DND-41 (cell line): ENCODE data around the gene OSBPL10.
A peak's percentile ranks its signal among the peaks of the same experiment; 100 is the strongest.

Experiments
- ATAC-seq: fragments of 200-7000 bp; cut with Tn5 transposase; 3 replicates; pipeline ENCODE4 v1.9.1; 2021; ENCODE audit warnings: low read depth; ENCODE audit not compliant: insufficient read depth
- DNase-seq: peaks from one replicate; pipeline ENCODE4 v3.0.0-alpha.2; 2020
- H2AFZ ChIP-seq: 2 replicates; pipeline ENCODE4 v1.6.0; 2012; ENCODE audit warnings: low read depth, low read length
- H3K27ac ChIP-seq: 2 replicates; pipeline ENCODE4 v1.5.1; 2012; ENCODE audit warnings: low read length, inconsistent platforms
- H3K27me3 ChIP-seq: fragments of 200-600 bp; sonication (generic); 2 replicates; pipeline ENCODE4 v1.6.0; 2012; ENCODE audit warnings: low read length, mild to moderate bottlenecking, inconsistent platforms; ENCODE audit not compliant: insufficient read depth, poor library complexity
- H3K36me3 ChIP-seq: 2 replicates; pipeline ENCODE4 v1.5.1; 2012; ENCODE audit warnings: low read length, inconsistent platforms; ENCODE audit not compliant: insufficient read depth
- H3K4me1 ChIP-seq: 2 replicates; pipeline ENCODE4 v1.5.1; 2012; ENCODE audit warnings: mild to moderate bottlenecking, low read length; ENCODE audit not compliant: insufficient read depth
- H3K4me2 ChIP-seq: 2 replicates; pipeline ENCODE4 v1.6.0; 2012; ENCODE audit warnings: mild to moderate bottlenecking, moderate library complexity, low read length, inconsistent platforms; ENCODE audit not compliant: insufficient read depth
- H3K4me3 ChIP-seq, 2 experiments: fragments of 200-600 bp in 1 of 2; shearing (Covaris generic) in 1 of 2; 2 replicates each; pipeline ENCODE4 v1.5.1; 2012 to 2016; ENCODE audit warnings: inconsistent platforms in 2 of 2, low read length in 2 of 2, mild to moderate bottlenecking in 2 of 2, low read depth in 1 of 2, moderate library complexity in 1 of 2
- H3K79me2 ChIP-seq: 2 replicates; pipeline ENCODE4 v1.6.0; 2012; ENCODE audit warnings: low read length, inconsistent platforms; ENCODE audit not compliant: insufficient read depth
- H3K9ac ChIP-seq: 2 replicates; pipeline ENCODE4 v1.6.0; 2012; ENCODE audit warnings: low read depth, mild to moderate bottlenecking, inconsistent platforms, low read length, moderate library complexity
- H3K9me3 ChIP-seq: 2 replicates; pipeline ENCODE4 v1.5.1; 2012; ENCODE audit warnings: low read length, moderate library complexity, mild to moderate bottlenecking, inconsistent platforms; ENCODE audit not compliant: insufficient read depth, severe bottlenecking
- H4K20me1 ChIP-seq: 2 replicates; pipeline ENCODE4 v1.6.0; 2012; ENCODE audit warnings: low read length; ENCODE audit not compliant: insufficient read depth
- CTCF ChIP-seq: IDR thresholded peaks from 2 replicates; pipeline ENCODE4 v1.5.1; 2012; ENCODE audit warnings: borderline replicate concordance, low read length, moderate library complexity, mild to moderate bottlenecking; ENCODE audit not compliant: poor library complexity, severe bottlenecking; ENCODE audit errors: extremely low read depth
- EZH2 ChIP-seq: IDR thresholded peaks from 3 replicates; pipeline ENCODE4 v1.6.1; 2012; ENCODE audit warnings: borderline replicate concordance, low read depth, mild to moderate bottlenecking, moderate library complexity, low read length, inconsistent platforms; ENCODE audit not compliant: severe bottlenecking

Gene OSBPL10

GRCh38 chr3:31988271-31988670 is 7.2 kb upstream of the OSBPL10 start:
- DNase-seq = no peak
- Histone ChIP-seq H3K4me2 (no peak overlapping the region), H3K4me1 (no peaks in the 10 kb centered on the region), H3K9me3 (no peaks in the 10 kb centered on the region), H2AFZ (no peak overlapping the region), H3K9ac (no peak overlapping the region), H3K27me3 (no peaks in the 10 kb centered on the region), H4K20me1 (no peaks in the 10 kb centered on the region), H3K79me2 (no peaks in the 10 kb centered on the region), H3K36me3 (no peaks in the 10 kb centered on the region), H3K4me3 (no peak overlapping the region), H3K27ac (no peak overlapping the region)
- ATAC-seq = no peak
- no peak for TF ChIP-seq EZH2
- TF ChIP-seq CTCF = no peak

- no peaks in the 10 kb centered on the region for H3K9me3 ChIP-seq
- no peak overlapping the region for H3K27ac ChIP-seq
- no peaks in the 10 kb centered on the region for H3K36me3 ChIP-seq
- H3K4me2 ChIP-seq = no peak overlapping the region
- DNase-seq (no peak), ATAC-seq (no peak)
- no peaks in the 10 kb centered on the region for H3K79me2 ChIP-seq
- H3K4me3 ChIP-seq = no peak overlapping the region
- H4K20me1 ChIP-seq = no peaks in the 10 kb centered on the region
- no peak for TF ChIP-seq EZH2
- no peak for TF ChIP-seq CTCF
- peaks cover 5% of the 10 kb centered on the region for H3K4me1 ChIP-seq
- H3K27me3 ChIP-seq = peaks cover 15% of the 10 kb centered on the region
- H2AFZ ChIP-seq = no peak overlapping the region
- H3K9ac ChIP-seq = no peak overlapping the region
These were observed 4.8 kb upstream of the OSBPL10 start for GRCh38 chr3:31985831-31986230.

GRCh38 chr3:31984321-31984720 is 3.3 kb upstream of the OSBPL10 start:
- Histone ChIP-seq H3K9ac (no peak overlapping the region), H3K79me2 (no peaks in the 10 kb centered on the region), H3K4me1 (peaks cover 14% of the 10 kb centered on the region), H3K4me2 (no peak overlapping the region), H3K4me3 (no peak overlapping the region), H4K20me1 (no peaks in the 10 kb centered on the region), H3K27ac (no peak overlapping the region), H2AFZ (no peak overlapping the region), H3K9me3 (no peaks in the 10 kb centered on the region), H3K27me3 (peaks cover 23% of the 10 kb centered on the region), H3K36me3 (no peaks in the 10 kb centered on the region)
- no peak for ATAC-seq
- DNase-seq = no peak
- no peak for TF ChIP-seq EZH2
- TF ChIP-seq CTCF = no peak

GRCh38 chr3:31980530-31981205 is 394 bp downstream of the OSBPL10 start:
- no peak overlapping the region for H3K27ac ChIP-seq
- ATAC-seq = peak; percentile 82
- peak overlapping the region; percentile 43 for H3K9ac ChIP-seq
- no peaks in the 10 kb centered on the region for H3K79me2 ChIP-seq
- H3K4me2 ChIP-seq = peak overlapping the region; percentile 98
- peak overlapping the region; percentile 78 for H2AFZ ChIP-seq
- DNase-seq = peak; percentile 50
- no peaks in the 10 kb centered on the region for H3K36me3 ChIP-seq
- H4K20me1 ChIP-seq = no peaks in the 10 kb centered on the region
- no peaks in the 10 kb centered on the region for H3K9me3 ChIP-seq
- H3K4me3 ChIP-seq = peak overlapping the region; percentile 22 to 69; a peak in 3 of 4 replicates
- TF ChIP-seq EZH2 (peak; percentile 96), CTCF (no peak)
- H3K4me1 ChIP-seq = peaks cover 14% of the 10 kb centered on the region
- peaks cover 23% of the 10 kb centered on the region for H3K27me3 ChIP-seq
